ENCODE data around the gene HOATZ.
A peak's percentile ranks its signal among the peaks of the same experiment; 100 is the strongest.

Gene HOATZ

DNA sequence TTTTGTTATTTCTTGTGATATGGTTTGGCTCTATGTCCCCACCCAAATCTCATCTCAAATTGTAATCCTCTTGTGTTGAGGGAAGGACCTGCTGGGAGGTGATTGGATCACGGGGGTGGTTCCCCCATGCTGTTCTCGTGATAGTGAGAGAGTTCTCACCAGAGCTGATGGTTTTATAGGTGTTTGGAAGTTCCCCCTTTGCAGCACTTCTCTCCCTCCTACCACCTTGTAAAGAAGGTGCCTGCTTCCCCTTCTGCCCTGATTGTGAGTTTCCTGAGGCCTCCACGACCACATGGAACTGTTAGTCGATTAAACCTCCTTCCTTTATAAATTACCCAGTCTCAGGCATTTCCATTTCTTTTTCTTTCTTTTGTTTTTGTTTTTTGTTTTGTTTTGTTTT lies 63.2 kb downstream of the HOATZ start:
- H4K20me1 ChIP-seq (ENCODE audit: insufficient read depth, low read length, poor library complexity, severe bottlenecking) = no peaks in the 10 kb centered on the region
- H3K4me1 ChIP-seq (ENCODE audit: insufficient read depth, low read length, poor library complexity, severe bottlenecking) = peaks cover 53% of the 10 kb centered on the region
- H3K4me2 ChIP-seq (ENCODE audit: low read depth, low read length, poor library complexity, severe bottlenecking) = no peak overlapping the region
- no peaks in the 10 kb centered on the region for H3K27me3 ChIP-seq (ENCODE audit: insufficient read depth, low read length, poor library complexity, severe bottlenecking)
- no peaks in the 10 kb centered on the region for H3K9me2 ChIP-seq (replicated peaks; ENCODE audit: low read depth, low read length)
- no peaks in the 10 kb centered on the region for H3K9me3 ChIP-seq (ENCODE audit: insufficient read depth, low read depth, low read length)
- H3K79me2 ChIP-seq (ENCODE audit: insufficient read depth, low read length) = no peaks in the 10 kb centered on the region
- H3K36me3 ChIP-seq (ENCODE audit: insufficient read depth, low read length) = no peaks in the 10 kb centered on the region
- no peak overlapping the region for H3K4me3 ChIP-seq (ENCODE audit: low read length, poor library complexity, severe bottlenecking)
- no peaks in the 10 kb centered on the region for H3F3A ChIP-seq (ENCODE audit: low read depth)
- H2AFZ ChIP-seq (ENCODE audit: low read length) = no peak overlapping the region
- TF ChIP-seq, protein P1, sequence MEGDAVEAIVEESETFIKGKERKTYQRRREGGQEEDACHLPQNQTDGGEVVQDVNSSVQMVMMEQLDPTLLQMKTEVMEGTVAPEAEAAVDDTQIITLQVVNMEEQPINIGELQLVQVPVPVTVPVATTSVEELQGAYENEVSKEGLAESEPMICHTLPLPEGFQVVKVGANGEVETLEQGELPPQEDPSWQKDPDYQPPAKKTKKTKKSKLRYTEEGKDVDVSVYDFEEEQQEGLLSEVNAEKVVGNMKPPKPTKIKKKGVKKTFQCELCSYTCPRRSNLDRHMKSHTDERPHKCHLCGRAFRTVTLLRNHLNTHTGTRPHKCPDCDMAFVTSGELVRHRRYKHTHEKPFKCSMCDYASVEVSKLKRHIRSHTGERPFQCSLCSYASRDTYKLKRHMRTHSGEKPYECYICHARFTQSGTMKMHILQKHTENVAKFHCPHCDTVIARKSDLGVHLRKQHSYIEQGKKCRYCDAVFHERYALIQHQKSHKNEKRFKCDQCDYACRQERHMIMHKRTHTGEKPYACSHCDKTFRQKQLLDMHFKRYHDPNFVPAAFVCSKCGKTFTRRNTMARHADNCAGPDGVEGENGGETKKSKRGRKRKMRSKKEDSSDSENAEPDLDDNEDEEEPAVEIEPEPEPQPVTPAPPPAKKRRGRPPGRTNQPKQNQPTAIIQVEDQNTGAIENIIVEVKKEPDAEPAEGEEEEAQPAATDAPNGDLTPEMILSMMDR (conservative IDR thresholded peaks at IDR 0.05; ENCODE audit: low read length) = no peak
- no peak for TF ChIP-seq EZH2phosphoT487 (IDR thresholded peaks at IDR 0.05; ENCODE audit: borderline replicate concordance)
- H3K9ac ChIP-seq (ENCODE audit: low read depth, low read length, poor library complexity, severe bottlenecking) = no peak overlapping the region

DNA sequence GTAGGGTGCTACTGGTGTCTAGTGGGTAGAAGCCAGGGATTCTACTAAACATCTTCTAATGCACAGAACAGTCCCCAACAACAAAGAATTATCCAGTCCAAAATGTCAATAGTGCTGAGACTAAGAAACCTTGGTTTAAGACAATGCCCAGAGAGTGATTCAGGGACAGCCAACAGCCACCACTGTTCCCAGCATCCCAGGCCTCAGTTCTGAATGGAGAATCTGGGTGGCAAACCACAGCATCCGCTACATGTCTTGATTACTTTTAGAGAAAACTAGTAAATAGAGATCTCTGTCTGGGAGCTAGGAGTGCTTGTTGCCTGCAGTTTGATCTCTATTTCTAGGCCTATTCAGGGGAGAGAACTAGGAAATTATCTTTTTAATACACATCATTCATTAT lies 66.8 kb downstream of the HOATZ start:
- peak overlapping the region; percentile 35 for H3K4me2 ChIP-seq (ENCODE audit: low read depth, low read length, poor library complexity, severe bottlenecking)
- H3K4me3 ChIP-seq (ENCODE audit: low read length, poor library complexity, severe bottlenecking) = no peak overlapping the region
- H3K27me3 ChIP-seq (ENCODE audit: insufficient read depth, low read length, poor library complexity, severe bottlenecking) = no peaks in the 10 kb centered on the region
- peak overlapping the region; percentile 50; the same call in 1 of the 2 replicates for H2AFZ ChIP-seq (ENCODE audit: low read length)
- no peaks in the 10 kb centered on the region for H3K9me3 ChIP-seq (ENCODE audit: insufficient read depth, low read depth, low read length)
- H3K9me2 ChIP-seq (replicated peaks; ENCODE audit: low read depth, low read length) = no peaks in the 10 kb centered on the region
- TF ChIP-seq, protein P1 (conservative IDR thresholded peaks at IDR 0.05; ENCODE audit: low read length) = no peak
- TF ChIP-seq EZH2phosphoT487 (IDR thresholded peaks at IDR 0.05; ENCODE audit: borderline replicate concordance) = no peak
- H4K20me1 ChIP-seq (ENCODE audit: insufficient read depth, low read length, poor library complexity, severe bottlenecking) = no peaks in the 10 kb centered on the region
- H3K36me3 ChIP-seq (ENCODE audit: insufficient read depth, low read length) = no peaks in the 10 kb centered on the region
- H3K79me2 ChIP-seq (ENCODE audit: insufficient read depth, low read length) = no peaks in the 10 kb centered on the region
- peak overlapping the region; percentile 4 for H3K9ac ChIP-seq (ENCODE audit: low read depth, low read length, poor library complexity, severe bottlenecking)
- peaks cover 43% of the 10 kb centered on the region for H3K4me1 ChIP-seq (ENCODE audit: insufficient read depth, low read length, poor library complexity, severe bottlenecking)
- 0 out of 2 replicates have a peak, but pooled peaks cover 2% of the 10 kb centered on the region for H3F3A ChIP-seq (ENCODE audit: low read depth)

DNA sequence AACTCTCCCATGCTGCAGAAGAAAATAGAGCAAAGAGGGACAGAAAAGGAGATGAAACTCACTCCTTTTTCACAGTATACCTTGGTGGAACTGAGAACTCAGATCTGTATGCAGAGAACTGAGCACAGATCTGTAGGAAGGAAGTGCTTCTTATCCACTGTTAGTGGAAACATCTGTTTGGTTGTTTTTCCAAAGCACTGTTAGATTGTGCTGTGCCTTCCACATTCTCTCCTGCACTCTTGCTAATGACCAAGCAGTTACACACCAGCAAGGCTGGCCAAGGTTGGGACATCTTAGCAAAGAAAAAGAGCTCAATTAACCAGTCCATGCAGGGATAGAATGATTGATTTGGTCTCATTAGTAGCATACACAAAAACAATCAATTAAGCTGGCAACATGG lies 67.6 kb downstream of the HOATZ start:
- Histone ChIP-seq H3K4me1 (ENCODE audit: insufficient read depth, low read length, poor library complexity, severe bottlenecking) (peaks cover 43% of the 10 kb centered on the region), H3K4me3 (ENCODE audit: low read length, poor library complexity, severe bottlenecking) (no peak overlapping the region), H3K9me2 (replicated peaks; ENCODE audit: low read depth, low read length) (no peaks in the 10 kb centered on the region), H3K36me3 (ENCODE audit: insufficient read depth, low read length) (no peaks in the 10 kb centered on the region), H3K9me3 (ENCODE audit: insufficient read depth, low read depth, low read length) (no peaks in the 10 kb centered on the region), H3K27me3 (ENCODE audit: insufficient read depth, low read length, poor library complexity, severe bottlenecking) (no peaks in the 10 kb centered on the region), H2AFZ (ENCODE audit: low read length) (peak overlapping the region; percentile 58), H3K9ac (ENCODE audit: low read depth, low read length, poor library complexity, severe bottlenecking) (peak overlapping the region; percentile 4), H3F3A (ENCODE audit: low read depth) (0 out of 2 replicates have a peak, but pooled peaks cover 2% of the 10 kb centered on the region), H4K20me1 (ENCODE audit: insufficient read depth, low read length, poor library complexity, severe bottlenecking) (no peaks in the 10 kb centered on the region), H3K79me2 (ENCODE audit: insufficient read depth, low read length) (no peaks in the 10 kb centered on the region), H3K4me2 (ENCODE audit: low read depth, low read length, poor library complexity, severe bottlenecking) (peak overlapping the region; percentile 35)
- TF ChIP-seq EZH2phosphoT487 (IDR thresholded peaks at IDR 0.05; ENCODE audit: borderline replicate concordance) = no peak
- TF ChIP-seq, protein P1 (conservative IDR thresholded peaks at IDR 0.05; ENCODE audit: low read length) = no peak

Data from Loucy (cell line).